K562 (cell line): ENCODE results near the gene CACNA1I. TPM values are rescaled to one million over a fixed set of nuclear protein-coding genes. Genes with fewer than 3 reads are reported as not detected.

Experiments
- ATAC-seq: fragments of 200-7000 bp; cut with Tn5 transposase; 3 replicates; pipeline ENCODE4 v1.9.1; 2020; ENCODE audit warnings: moderate library complexity
- BruUV-seq: library from RNA; stranded (reverse); fragments of 400-500 nt; replicated peaks from 2 replicates; lab custom pipeline; 2021; lab: Mats Ljungman, UMichigan
- CTCF ChIA-PET: fragments of 300-600 bp; formaldehyde crosslinking; extraction: SDS; loops from one replicate; lab custom pipeline; 2021; ENCODE audit warnings: low intra/inter-chr PET ratio; lab: Yijun Ruan, JAX
- POLR2A ChIA-PET: fragments of 300-600, 350-650 bp; sonication (Branson Sonifier 250); formaldehyde crosslinking; extraction: SDS; loops from one replicate; lab custom pipeline; 2021; ENCODE audit warnings: antibody characterized with exemption, inconsistent platforms; lab: Yijun Ruan, JAX
- DNase-seq, 4 experiments: peaks; one replicate each; pipeline versions ENCODE4 v3.0.0 to v3.0.0-alpha.2; 2011 to 2018; ENCODE audit warnings: low spot score in 3 of 4, mixed read lengths in 3 of 4; ENCODE audit errors: extremely low read depth in 1 of 4
- FAIRE-seq: peaks from 2 replicates; lab custom pipeline; 2011; peaks lifted over from hg19 to GRCh38; lab: Jason Lieb, UNC
- H2AFZ ChIP-seq: 2 replicates; pipeline ENCODE4 v1.6.0; 2011; ENCODE audit warnings: low read depth, low read length, control low read depth, inconsistent platforms
- H3K27ac ChIP-seq: fragments of 200-600 bp; 3 replicates; pipeline ENCODE4 v1.8.0; 2011; ENCODE audit warnings: low read depth, mild to moderate bottlenecking, control low read depth, inconsistent platforms, low read length, moderate library complexity, mixed read lengths; ENCODE audit errors: extremely low read depth
- H3K27me3 ChIP-seq, 2 experiments: fragments of 300-600 bp in 1 of 2; 2 replicates in 1 of 2; 3 replicates in 1 of 2; pipeline versions ENCODE4 v1.6.0 to v1.8.0; 2011; ENCODE audit warnings: inconsistent platforms in 2 of 2, low read length in 2 of 2, mild to moderate bottlenecking in 1 of 2, mixed read lengths in 1 of 2, moderate library complexity in 1 of 2; ENCODE audit not compliant: control insufficient read depth in 2 of 2, insufficient read depth in 2 of 2
- H3K36me3 ChIP-seq: fragments of 300-600 bp; 3 replicates; pipeline ENCODE4 v1.8.0; 2011; ENCODE audit warnings: mild to moderate bottlenecking, low read length, inconsistent platforms; ENCODE audit not compliant: control insufficient read depth, insufficient read depth
- H3K4me1 ChIP-seq, 2 experiments: fragments of 200-600 bp in 1 of 2; replicated peaks in 1 of 2; 2 replicates in 1 of 2; 3 replicates in 1 of 2; pipeline versions ENCODE4 v1.5.1 to v1.8.0; 2011; ENCODE audit warnings: inconsistent platforms in 2 of 2, low read length in 2 of 2, mild to moderate bottlenecking in 1 of 2, mixed read lengths in 1 of 2, moderate library complexity in 1 of 2; ENCODE audit not compliant: control insufficient read depth in 2 of 2, insufficient read depth in 2 of 2
- H3K4me2 ChIP-seq: 2 replicates; pipeline ENCODE4 v1.6.1; 2011; ENCODE audit warnings: low read length, control low read depth, inconsistent platforms, mixed read lengths; ENCODE audit not compliant: insufficient read depth
- H3K4me3 ChIP-seq: fragments of 200-600 bp; sonication (generic), shearing (Covaris generic); 2 replicates; pipeline ENCODE4 v1.5.1; 2016; ENCODE audit warnings: control low read depth, inconsistent platforms
- H3K79me2 ChIP-seq: fragments of 200-600 bp; 3 replicates; pipeline ENCODE4 v1.8.0; 2011; ENCODE audit warnings: low read length, inconsistent platforms; ENCODE audit not compliant: control insufficient read depth, insufficient read depth
- H3K9ac ChIP-seq, 2 experiments: 2 replicates each; pipeline versions ENCODE4 v1.6.0 to v1.6.1; 2011; ENCODE audit warnings: low read depth in 2 of 2, low read length in 2 of 2, control low read depth in 1 of 2, inconsistent platforms in 1 of 2, mild to moderate bottlenecking in 1 of 2, mixed read lengths in 1 of 2; ENCODE audit not compliant: insufficient read depth in 1 of 2
- H3K9me1 ChIP-seq: one replicate; pipeline ENCODE4 v1.6.0; 2011; ENCODE audit warnings: inconsistent platforms, mild to moderate bottlenecking, low read length, moderate library complexity; ENCODE audit not compliant: control insufficient read depth, insufficient read depth
- H3K9me3 ChIP-seq: replicated peaks from 2 replicates; pipeline ENCODE4 v1.5.1; 2011; ENCODE audit warnings: low read depth, low read length, inconsistent platforms; ENCODE audit not compliant: control insufficient read depth, insufficient read depth
- H4K20me1 ChIP-seq: replicated peaks from 2 replicates; pipeline ENCODE4 v1.6.1; 2011; ENCODE audit warnings: low read length, inconsistent platforms, mixed read lengths; ENCODE audit not compliant: control insufficient read depth, insufficient read depth
- BCLAF1 ChIP-seq, 2 experiments: fragments of 450-650 bp in 1 of 2; IDR thresholded peaks; 2 replicates each; pipeline ENCODE4 v1.6.1; 2011 to 2017; ENCODE audit warnings: low read depth in 2 of 2, antibody characterized with exemption in 1 of 2, borderline replicate concordance in 1 of 2, low read length in 1 of 2, mild to moderate bottlenecking in 1 of 2, mixed read lengths in 1 of 2; ENCODE audit not compliant: control insufficient read depth in 1 of 2
- BCOR ChIP-seq: fragments of 450-650 bp; IDR thresholded peaks from 2 replicates; pipeline ENCODE4 v1.6.1; 2016
- CBX2 ChIP-seq: fragments of 200-600 bp; sonication (generic); IDR thresholded peaks from one replicate; pipeline ENCODE4 v1.6.1; 2012; ENCODE audit warnings: mild to moderate bottlenecking, low read length, inconsistent platforms; ENCODE audit not compliant: insufficient read depth, poor library complexity, severe bottlenecking
- FOXA1 ChIP-seq: fragments of 450-650 bp; IDR thresholded peaks from 2 replicates; pipeline ENCODE4 v1.6.1; 2016; ENCODE audit warnings: mild to moderate bottlenecking, borderline replicate concordance
- FOXJ3 ChIP-seq: sonication (generic); formaldehyde crosslinking; IDR thresholded peaks from 2 replicates; pipeline ENCODE4 v1.4.0; 2020; ENCODE audit warnings: mild to moderate bottlenecking, missing genetic modification reagents
- JUNB ChIP-seq: fragments of 450-650 bp; formaldehyde crosslinking; conservative IDR thresholded peaks from 2 replicates; pipeline ENCODE4 v1.4.0; 2020; ENCODE audit warnings: mild to moderate bottlenecking
- MCM2 ChIP-seq: fragments of 450-650 bp; IDR thresholded peaks from 2 replicates; pipeline ENCODE4 v1.6.1; 2017; ENCODE audit warnings: low read depth, mild to moderate bottlenecking
- PHB2 ChIP-seq: fragments of 450-650 bp; IDR thresholded peaks from 2 replicates; pipeline ENCODE4 v1.6.1; 2017; ENCODE audit warnings: low read depth
- RBM25 ChIP-seq: fragments of 200-400 bp; formaldehyde crosslinking; IDR thresholded peaks from 2 replicates; pipeline ENCODE4 v1.6.1; 2018; ENCODE audit warnings: low read length, low read depth, moderate library complexity; ENCODE audit not compliant: severe bottlenecking
- SMAD2 ChIP-seq: fragments of 150-350 bp; IDR thresholded peaks from 2 replicates; pipeline ENCODE4 v1.6.1; 2014; ENCODE audit warnings: low read depth, mild to moderate bottlenecking, low read length
- SMARCE1 ChIP-seq: fragments of 450-650 bp; IDR thresholded peaks from 2 replicates; pipeline ENCODE4 v1.7.1; 2016; ENCODE audit warnings: mild to moderate bottlenecking
- THRAP3 ChIP-seq: fragments of 450-650 bp; IDR thresholded peaks from 2 replicates; pipeline ENCODE4 v1.6.1; 2016; ENCODE audit warnings: mild to moderate bottlenecking, inconsistent platforms, borderline replicate concordance
- ZBTB12 ChIP-seq: fragments of 250-450 bp; sonication (Bioruptor Pico); IDR thresholded peaks from 2 replicates; pipeline ENCODE4 v1.4.0; 2020
- ZBTB7A ChIP-seq: IDR thresholded peaks from 2 replicates; pipeline ENCODE4 v1.6.1; 2011; ENCODE audit warnings: low read depth, mild to moderate bottlenecking, low read length, moderate library complexity, borderline replicate concordance; ENCODE audit not compliant: control insufficient read depth
- ZFP36 ChIP-seq: fragments of 150-350 bp; IDR thresholded peaks from 2 replicates; pipeline ENCODE4 v1.6.1; 2018; ENCODE audit warnings: low read length, low read depth; ENCODE audit not compliant: partially characterized antibody
- WGBS: fragments of 100-300 bp; shearing (Covaris generic); methylation state at CpG from one replicate; pipeline ENCODE4 v1.1.6; 2016; ENCODE audit warnings: low coverage, mixed read lengths; ENCODE audit not compliant: insufficient coverage; ENCODE audit errors: missing lambda C conversion rate; 5-methylcytosine and 5-hydroxymethylcytosine counted together
- in situ Hi-C: fragments of 300-500 bp; cut with MboI; formaldehyde crosslinking; loops from 4 replicates; pipeline ENCODE4 v1.15.0; 2018; ENCODE audit warnings: inconsistent platforms, mixed read lengths
- intact Hi-C: fragments of 100-400 bp; cut with micrococcal nuclease; formaldehyde crosslinking; loops from 2 replicates; pipeline ENCODE4 v1.14.2; 2022
- polyA plus RNA-seq, 8 experiments: library from polyadenylated mRNA; depleted of rRNA in 4 of 8; stranded (reverse) in 5 of 8; unstranded in 3 of 8; fragments of >200 nt; fragmentation: Nextera tagmentation in 2 of 8; fragmentation: Illumina TruSeq in 1 of 8; extraction: Ambion mirVana in 2 of 8; extraction: Trizol in 1 of 8; gene quantifications; 2 replicates each; pipeline versions ENCODE4 v1.2.1 to v1.2.3, GENCODE V29; 2011 to 2014; ENCODE audit warnings: inconsistent platforms in 1 of 8, missing spikeins in 1 of 8
- total RNA-seq, 7 experiments: library from RNA; depleted of rRNA in 6 of 7; stranded (reverse); fragments of >200 nt in 6 of 7; fragmentation: Illumina TruSeq in 2 of 7; extraction: Trizol in 2 of 7; gene quantifications; 2 replicates each; pipeline versions ENCODE4 v1.2.1 to v1.2.3, GENCODE V29; 2011 to 2021; ENCODE audit warnings: low replicate concordance in 1 of 7

The CACNA1I gene
- total and polyA plus RNA-seq, 9 of the 15 experiments (the other 6 are each of a cell fraction or from before 2014, with no cell fraction given): 0.01 to 0.79 (median 0.32) TPM; not detected in 1

- no peak overlapping the region for H3K4me2 ChIP-seq
- H3K27me3 ChIP-seq: no peaks in the 10 kb centered on the region
- DNase-seq (no peak), ATAC-seq (no peak), FAIRE-seq (no peak)
- CTCF ChIA-PET: no interaction called here
- H3K9me1 ChIP-seq: no peaks in the 10 kb centered on the region
- H2AFZ ChIP-seq: no peak overlapping the region
- no peaks in the 10 kb centered on the region for H4K20me1 ChIP-seq
- TF ChIP-seq ZFP36 (peak; percentile 63), PHB2 (no peak), FOXJ3 (CRISPR knock-in tag) (no peak), SMARCE1 (no peak), RBM25 (peak; percentile 39), MCM2 (no peak), BCLAF1 (IDR thresholded peaks at IDR 0.05; ENCODE audit: borderline replicate concordance in 1 of 2, control insufficient read depth in 1 of 2, low read depth in 2 of 2, low read length in 1 of 2) (no peak), ZBTB12 (CRISPR knock-in tag) (no peak), BCOR (0 out of 2 replicates have a peak, but pooled peaks have one; percentile 32), CBX2 (no peak), ZBTB7A (0 out of 2 replicates have a peak, but pooled peaks have one; percentile 13), THRAP3 (no peak), FOXA1 (no peak), JUNB (CRISPR knock-in tag) (no peak), SMAD2 (no peak)
- no peaks in the 10 kb centered on the region for H3K36me3 ChIP-seq
- peaks cover 14 to 47% of the 10 kb centered on the region in 2 experiments for H3K4me1 ChIP-seq
- BruUV-seq: no TSS peak
- no peak overlapping the region for H3K4me3 ChIP-seq
- intact Hi-C loops (no loop called here), in situ Hi-C loops (no loop called here)
- H3K79me2 ChIP-seq: no peaks in the 10 kb centered on the region
- no peak overlapping the region for H3K9ac ChIP-seq
- WGBS: 60% methylated on average over 1 of the region's 7 CpGs
- POLR2A ChIA-PET: interaction anchor here (0.6 kb wide), 2 partner anchors 9 to 403 kb away, joined by 3 read pairs; no protein-coding TSS in a partner anchor
- H3K27ac ChIP-seq: no peak overlapping the region
- H3K9me3 ChIP-seq: no peaks in the 10 kb centered on the region
These were observed 51.3 kb downstream of the CACNA1I start for GRCh38 chr22:39621826-39622225.
